HG03469 (cell line): ENCODE data around the gene BMP7.

Source experiments
- ATAC-seq: cut with Tn5 transposase; IDR thresholded peaks from one replicate; pipeline ENCODE4 v1.9.1; 2021; ENCODE audit warnings: mild to moderate bottlenecking, moderate library complexity, moderate number of reproducible peaks; ENCODE audit not compliant: unreplicated experiment

Gene BMP7

DNA sequence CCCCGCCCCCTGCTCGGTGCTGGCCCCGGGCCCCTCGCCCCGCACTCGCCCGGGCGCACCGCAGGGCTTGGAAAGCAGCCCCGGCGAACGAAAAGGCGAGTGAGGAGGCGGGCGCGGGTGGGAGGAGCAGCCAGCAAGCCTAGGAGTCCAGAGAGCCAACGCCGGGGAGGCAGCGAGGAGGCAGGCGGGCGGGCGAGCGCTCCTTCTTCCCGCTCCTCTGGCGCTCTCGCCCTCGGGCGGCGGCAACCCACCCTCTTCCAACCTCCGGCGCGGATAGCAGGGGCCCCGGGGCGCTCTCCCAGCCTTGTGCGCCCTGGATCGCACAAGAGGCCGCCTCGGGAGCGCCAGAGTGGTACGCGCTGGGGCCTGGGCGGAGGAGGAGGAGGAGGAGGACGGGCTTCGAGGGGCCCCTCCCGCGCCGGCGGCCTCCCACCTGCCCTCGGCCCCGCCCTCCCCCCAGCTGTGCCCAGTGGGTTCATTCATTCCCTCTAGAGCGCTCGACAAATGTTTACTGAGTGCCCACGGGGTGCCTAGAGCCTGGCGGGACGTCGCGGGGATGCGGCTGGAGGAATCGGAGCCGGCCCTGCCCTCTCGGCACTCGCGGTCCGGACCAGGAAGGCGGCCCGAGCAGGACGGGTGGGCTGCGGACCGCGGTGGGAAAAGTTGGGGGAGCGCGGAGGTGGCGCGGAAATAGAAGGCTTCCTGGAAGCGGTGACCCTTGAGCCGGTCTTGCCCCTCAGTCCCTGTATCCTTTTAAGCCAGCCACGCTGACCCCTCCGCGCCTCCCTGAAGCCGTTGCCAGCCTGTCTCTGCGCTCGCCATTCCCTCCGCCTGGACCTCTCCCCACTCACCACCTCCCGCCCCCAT is at the start of gene BMP7:
BMP7 (minus strand) TSS at position 351 of the 867 bp plus-strand sequence. CDS start 519 bp downstream, outside the sequence.
- no peak for ATAC-seq

DNA sequence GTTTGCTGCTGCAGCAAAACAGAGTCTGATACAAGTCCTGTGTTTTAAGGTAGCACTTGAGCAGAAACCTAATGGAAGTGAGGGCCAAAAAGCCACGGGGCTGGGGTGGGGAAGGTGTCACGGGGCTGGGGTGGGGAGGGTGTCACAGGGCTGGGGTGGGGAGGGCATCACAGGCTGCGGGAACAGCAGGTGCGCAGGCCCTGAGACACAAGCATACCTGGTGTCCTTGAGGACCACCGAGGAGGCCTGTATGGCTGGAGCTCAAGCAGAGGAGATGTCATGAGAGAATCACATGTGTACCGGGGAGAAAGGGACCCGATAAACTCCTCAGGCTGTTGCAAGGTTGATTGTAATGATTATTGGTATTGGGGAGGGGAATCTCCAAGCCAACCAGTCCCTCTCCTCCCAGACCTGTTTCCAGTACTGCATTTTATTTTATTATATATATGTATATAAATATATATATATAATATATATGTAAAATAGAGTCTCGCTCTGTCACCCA is 49.6 kb upstream of the BMP7 start:
- no peak for ATAC-seq

- no peak for ATAC-seq
These were observed 48.9 kb upstream of the BMP7 start for GRCh38 chr20:57315083-57315975.

- no peak for ATAC-seq
These were observed 47.5 kb upstream of the BMP7 start for GRCh38 chr20:57313951-57314350.

DNA sequence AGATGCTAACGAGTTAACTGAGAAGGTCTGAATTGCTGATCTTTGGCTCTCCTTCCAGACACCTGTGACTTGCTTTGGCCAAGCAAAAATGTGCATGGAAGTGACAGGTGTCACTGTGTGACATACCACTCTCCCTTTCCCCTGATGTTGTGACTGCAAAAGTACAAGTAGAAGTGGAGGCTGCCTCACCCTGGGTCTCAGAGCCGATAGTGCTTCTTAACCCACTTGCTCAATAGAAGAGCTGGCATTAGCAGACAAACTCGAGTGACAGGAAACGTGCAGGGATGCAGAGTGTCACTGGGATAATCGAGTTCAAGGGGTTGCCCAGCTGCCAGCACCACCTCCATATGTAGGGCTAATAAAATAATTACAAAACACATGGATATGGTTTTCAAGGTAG is 46.8 kb upstream of the BMP7 start:
- no peak for ATAC-seq

DNA sequence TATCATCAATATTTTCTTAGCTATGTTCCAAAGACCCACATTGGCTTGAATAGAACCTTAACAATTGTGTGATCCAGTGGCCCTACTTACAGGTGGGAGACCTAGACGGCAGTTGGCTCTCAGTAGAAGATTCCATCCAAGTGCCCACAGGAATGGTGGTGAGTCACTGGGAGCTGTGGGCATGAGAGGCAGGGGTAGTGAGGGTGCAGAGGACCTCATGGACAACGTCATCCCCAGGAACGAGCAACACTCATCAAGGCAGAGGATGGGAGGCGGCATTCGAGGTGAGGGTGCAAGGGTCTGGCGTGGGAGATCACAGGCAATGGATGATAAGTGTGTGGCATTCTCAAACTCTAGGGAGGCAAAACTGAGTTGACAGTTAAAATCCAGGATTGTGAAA is 45.7 kb upstream of the BMP7 start:
- no peak for ATAC-seq

GRCh38 chr20:57310821-57311514 is 44.5 kb upstream of the BMP7 start:
- ATAC-seq: no peak

DNA sequence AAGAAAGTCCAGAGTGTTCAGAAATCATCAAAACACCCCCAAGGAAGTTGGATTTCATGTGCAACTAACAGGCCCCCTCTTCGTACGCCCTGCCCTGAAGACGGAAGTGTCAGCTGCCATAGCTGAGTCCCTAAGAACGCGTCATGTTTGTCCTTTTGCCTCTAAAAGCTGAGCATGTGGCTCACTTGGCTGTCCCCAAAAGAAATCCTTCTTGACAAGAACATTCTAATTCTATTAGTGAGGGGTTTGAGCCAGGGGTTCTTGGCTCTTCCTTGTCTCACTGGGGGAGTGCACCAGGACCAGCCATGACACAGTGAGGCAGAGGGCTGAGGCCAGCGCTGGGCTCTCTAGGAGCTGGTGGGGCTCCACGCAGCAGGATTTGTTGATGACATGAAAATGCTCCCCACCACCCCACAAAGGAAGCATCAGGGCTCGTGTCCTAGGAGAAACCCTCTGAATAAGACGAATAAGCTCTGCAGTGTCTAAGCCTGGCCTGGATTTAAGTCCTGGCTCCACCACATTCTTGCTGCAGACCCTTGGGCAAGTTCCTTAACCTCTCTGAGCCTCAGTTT is 43.2 kb upstream of the BMP7 start:
- no peak for ATAC-seq

- no peak for ATAC-seq
These were observed 42.2 kb upstream of the BMP7 start for GRCh38 chr20:57308451-57309271.

DNA sequence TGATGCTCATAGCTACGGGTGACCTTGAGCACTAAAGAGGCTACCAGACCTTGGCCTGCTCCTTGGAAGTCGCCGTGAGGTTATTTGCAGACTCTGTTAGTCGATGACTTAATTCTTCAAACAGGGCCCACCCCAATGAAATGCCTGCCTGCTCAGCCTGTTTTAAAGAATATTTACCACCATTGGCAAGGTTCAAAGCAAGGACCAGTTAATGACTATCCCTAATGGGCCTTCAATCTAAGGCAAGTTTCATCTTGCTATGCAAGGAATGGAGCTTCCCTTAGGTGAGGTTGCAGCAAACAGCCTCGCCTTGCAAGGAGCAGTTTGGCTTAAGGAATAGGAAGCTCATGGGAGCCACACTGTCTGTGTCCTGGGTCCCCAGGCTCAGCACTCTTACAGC is 40.3 kb upstream of the BMP7 start:
- ATAC-seq: no peak

DNA sequence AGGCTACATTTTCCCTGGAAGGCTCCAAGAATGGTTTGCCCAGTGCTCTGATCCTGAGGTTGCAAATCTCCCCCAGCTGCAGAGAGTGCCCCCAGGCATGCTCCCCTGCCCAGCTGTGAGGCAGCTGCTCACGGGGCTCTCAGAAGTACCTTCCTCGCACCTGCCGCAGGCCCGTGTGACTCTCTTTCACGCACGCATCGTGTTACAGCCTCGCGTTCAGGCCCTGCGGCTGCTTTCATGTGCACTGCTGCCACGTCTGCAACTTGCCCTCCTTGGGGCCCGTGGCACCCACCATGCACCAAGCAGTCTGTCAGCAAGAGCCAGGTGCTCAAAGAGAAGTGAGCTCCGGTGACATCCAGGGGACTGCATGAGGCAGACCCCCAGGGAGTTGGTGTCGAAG is 34.6 kb upstream of the BMP7 start:
- no peak for ATAC-seq

DNA sequence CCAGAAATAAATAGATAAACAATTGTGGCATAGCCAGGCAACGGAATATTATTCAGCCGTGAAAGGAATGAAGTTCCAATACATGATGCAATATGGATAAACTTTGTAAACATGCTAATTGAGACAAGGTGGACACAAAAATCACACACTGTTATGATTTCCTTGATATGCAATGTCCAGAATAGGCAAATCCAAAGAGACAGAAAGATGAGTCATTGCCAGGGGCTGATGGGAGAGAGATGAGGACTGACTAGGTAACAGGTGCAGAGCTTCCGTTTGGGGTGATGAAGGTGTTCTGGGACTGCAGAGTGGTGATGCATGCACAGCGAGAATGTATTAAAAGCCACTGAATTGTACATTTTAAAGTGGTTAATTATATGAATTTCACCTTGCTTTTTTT is 32.0 kb upstream of the BMP7 start:
- ATAC-seq: no peak

DNA sequence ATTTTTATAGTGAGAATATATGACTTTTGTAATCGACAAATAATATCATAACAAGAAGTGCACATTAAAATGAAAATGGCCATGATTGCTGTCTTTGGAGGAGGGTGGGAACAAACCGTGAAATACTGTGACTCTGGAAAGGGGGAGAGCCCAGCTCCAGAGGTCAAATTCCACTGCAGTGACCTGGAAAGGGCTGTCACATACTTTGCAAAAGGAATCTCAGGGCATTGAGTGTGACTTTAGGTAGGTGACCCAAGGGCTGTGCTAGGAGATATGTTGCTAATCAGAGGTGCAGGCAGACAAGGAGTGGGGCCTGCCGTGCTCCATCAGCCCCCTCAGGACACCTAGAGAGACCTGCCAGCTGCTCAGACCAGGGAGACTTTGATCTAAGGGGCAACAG is 28.1 kb upstream of the BMP7 start:
- ATAC-seq: no peak

DNA sequence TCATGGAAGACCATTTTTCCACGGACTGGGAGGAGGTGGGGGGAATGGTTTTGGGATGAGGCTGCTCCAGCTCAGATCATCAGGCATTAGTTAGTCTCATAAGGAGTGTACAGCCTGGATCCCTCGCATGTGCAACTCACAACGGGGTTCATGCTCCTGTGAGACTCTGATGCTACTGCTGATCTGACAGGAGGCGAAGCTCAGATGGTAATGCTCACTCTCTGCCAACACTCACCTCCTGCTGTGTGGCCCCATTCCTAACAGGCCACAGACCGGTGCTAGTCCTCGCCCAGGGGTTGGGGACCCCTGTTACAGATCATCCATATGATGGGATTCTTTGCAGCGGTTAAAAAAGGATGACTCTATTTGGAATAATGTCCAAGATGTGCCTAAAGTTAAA is 27.6 kb upstream of the BMP7 start:
- no peak for ATAC-seq

GRCh38 chr20:57292611-57293010 is 26.2 kb upstream of the BMP7 start:
- ATAC-seq: no peak

GRCh38 chr20:57291694-57292093 is 25.3 kb upstream of the BMP7 start:
- no peak for ATAC-seq

- ATAC-seq: no peak
These were observed 24.6 kb upstream of the BMP7 start for GRCh38 chr20:57291003-57291402.

DNA sequence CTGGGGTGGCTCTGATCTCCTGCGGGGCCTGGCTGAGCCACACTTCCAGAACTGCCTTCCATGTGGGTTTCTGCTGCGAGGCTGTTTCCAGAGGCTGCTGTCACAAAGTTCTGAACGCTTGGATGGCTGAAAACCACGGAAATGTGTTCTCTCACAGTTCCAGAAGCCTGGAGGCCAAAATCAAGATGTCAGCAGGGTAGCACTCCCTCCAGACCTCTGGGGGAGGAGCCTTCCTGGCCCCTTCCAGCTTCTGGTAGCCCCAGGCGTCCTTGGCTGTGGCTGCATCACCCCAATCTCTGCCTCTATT is 23.7 kb upstream of the BMP7 start:
- ATAC-seq: no peak

GRCh38 chr20:57289391-57290177 is 23.1 kb upstream of the BMP7 start:
- no peak for ATAC-seq
